Mucosa of descending colon (tissue), 3 donors: ENCODE results near the gene TPSG1. TPM values are rescaled to one million over a fixed set of nuclear protein-coding genes. Genes with fewer than 3 reads are reported as not detected.
A peak's percentile ranks its signal among the peaks of the same experiment; 100 is the strongest.
"Not testable (repeated sequence)": the region's sequence is repeated elsewhere in the genome, so short reads cannot be mapped to it uniquely, and the experiment has no call there.

ENCODE experiments used
- ATAC-seq: fragments of 200-7000 bp; cut with Tn5 transposase; one replicate; pipeline ENCODE4 v1.9.1; 2020; ENCODE audit warnings: mild to moderate bottlenecking, moderate library complexity
- DNase-seq, 3 donors: peaks; one replicate each; pipeline ENCODE4 v3.0.0-alpha.2; 2020
- H3K36me3 ChIP-seq: fragments of 200-600 bp; one replicate; pipeline ENCODE4 v1.8.0; 2021; ENCODE audit warnings: low read depth, mild to moderate bottlenecking
- H3K4me1 ChIP-seq: fragments of 200-600 bp; one replicate; pipeline ENCODE4 v1.8.0; 2021; ENCODE audit warnings: low read depth, mild to moderate bottlenecking
- H3K4me3 ChIP-seq: fragments of 200-600 bp; one replicate; pipeline ENCODE4 v1.8.0; 2021; ENCODE audit warnings: mild to moderate bottlenecking
- H3K9me3 ChIP-seq: fragments of 200-600 bp; one replicate; pipeline ENCODE4 v1.8.0; 2021; ENCODE audit warnings: mild to moderate bottlenecking
- intact Hi-C, 2 donors: fragments of 100-400 bp; cut with DNase I in 1 of 2; cut with micrococcal nuclease in 1 of 2; formaldehyde crosslinking; loops; one replicate each; pipeline versions ENCODE4 v1.11.0 to v1.11.1; 2022; cut with DNase I, micrococcal nuclease
- total RNA-seq, 3 donors: library from RNA; stranded (reverse); fragmentation: NEBNext Ultra II Directional in 2 of 3; extraction: Animal tissue kit (Norgen Biotek cat#: 25700) in 2 of 3; gene quantifications; one replicate each; pipeline versions ENCODE4 v1.2.1 to v1.2.4, GENCODE V29; 2021 to 2023
- TF ChIP-seq, protein P1 (sequence below): fragments of 200-600 bp; IDR thresholded peaks from one replicate; pipeline ENCODE4 v1.8.0; 2022; ENCODE audit warnings: antibody characterized with exemption, mild to moderate bottlenecking
- donor health status: DM: no; HTN: no; CAD: no; lungs with moderate emphysema.
- donor health status: DM: no; HTN: no; CAD: no.
- donor health status: DM: no; HTN: yes; CAD: no.

Gene TPSG1
- total RNA-seq, 3 donors from 2014 or later, result 23.3 to 61.3 (median 53.7) TPM

DNA sequence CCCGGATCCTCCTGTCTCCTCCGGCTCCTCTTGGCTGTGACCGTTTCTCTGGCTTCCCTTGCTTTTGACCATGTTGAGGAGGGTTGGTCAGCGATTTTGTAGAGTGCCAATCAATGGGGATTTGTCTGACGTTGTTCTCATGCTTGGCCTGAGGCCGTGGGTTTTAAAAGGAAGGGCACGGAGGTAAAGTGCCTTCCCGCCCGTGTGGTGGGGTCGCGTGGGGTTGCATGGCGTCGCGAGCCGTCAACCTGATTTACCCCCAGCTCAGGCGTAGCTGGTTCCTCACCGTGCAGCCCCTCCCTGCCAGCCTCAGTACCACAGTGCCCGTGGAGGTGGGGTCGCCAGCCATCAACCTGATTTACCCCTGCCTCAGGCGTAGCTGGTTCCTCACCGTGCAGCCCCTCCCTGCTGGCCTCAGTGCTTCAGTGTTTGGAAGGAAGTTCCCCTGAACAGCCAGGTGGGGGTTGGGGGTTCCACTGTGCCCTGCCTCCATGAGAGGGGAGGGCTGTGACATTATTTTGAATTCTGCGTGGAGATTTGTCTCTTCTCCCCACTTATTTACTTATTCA is 20.5 kb upstream of the TPSG1 start:
- TF ChIP-seq, protein P1, sequence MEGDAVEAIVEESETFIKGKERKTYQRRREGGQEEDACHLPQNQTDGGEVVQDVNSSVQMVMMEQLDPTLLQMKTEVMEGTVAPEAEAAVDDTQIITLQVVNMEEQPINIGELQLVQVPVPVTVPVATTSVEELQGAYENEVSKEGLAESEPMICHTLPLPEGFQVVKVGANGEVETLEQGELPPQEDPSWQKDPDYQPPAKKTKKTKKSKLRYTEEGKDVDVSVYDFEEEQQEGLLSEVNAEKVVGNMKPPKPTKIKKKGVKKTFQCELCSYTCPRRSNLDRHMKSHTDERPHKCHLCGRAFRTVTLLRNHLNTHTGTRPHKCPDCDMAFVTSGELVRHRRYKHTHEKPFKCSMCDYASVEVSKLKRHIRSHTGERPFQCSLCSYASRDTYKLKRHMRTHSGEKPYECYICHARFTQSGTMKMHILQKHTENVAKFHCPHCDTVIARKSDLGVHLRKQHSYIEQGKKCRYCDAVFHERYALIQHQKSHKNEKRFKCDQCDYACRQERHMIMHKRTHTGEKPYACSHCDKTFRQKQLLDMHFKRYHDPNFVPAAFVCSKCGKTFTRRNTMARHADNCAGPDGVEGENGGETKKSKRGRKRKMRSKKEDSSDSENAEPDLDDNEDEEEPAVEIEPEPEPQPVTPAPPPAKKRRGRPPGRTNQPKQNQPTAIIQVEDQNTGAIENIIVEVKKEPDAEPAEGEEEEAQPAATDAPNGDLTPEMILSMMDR, result no peak
- Histone ChIP-seq H3K4me3 (no peak overlapping the region), H3K4me1 (no peaks in the 10 kb centered on the region), H3K36me3 (no peaks in the 10 kb centered on the region), H3K9me3 (no peaks in the 10 kb centered on the region)
- no peak for ATAC-seq
- peak in 1 of 3 donors; percentile 19 for DNase-seq
- intact Hi-C loops, result no loop called here

DNA sequence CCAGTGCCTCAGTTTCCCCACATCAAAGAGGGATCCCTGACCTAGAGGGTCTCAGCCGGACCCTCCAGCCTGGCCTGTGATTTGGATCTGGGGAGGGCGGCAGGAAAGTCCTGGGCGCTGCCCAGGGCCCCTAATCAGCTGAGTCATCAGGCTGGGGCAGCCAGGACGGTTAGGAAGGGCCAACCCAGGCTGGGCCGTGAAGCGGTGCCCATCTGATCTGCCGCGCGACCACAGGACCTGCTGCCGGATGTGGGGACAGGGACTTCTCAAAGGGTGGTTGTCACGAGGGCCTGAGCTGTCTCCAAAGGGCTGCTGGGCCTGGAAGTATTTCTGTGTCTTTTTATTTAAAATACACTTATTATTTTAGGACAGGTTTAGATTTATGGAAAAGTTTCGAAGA is 19.8 kb upstream of the TPSG1 start:
- TF ChIP-seq, protein P1, result no peak
- Histone ChIP-seq H3K9me3 (no peaks in the 10 kb centered on the region), H3K36me3 (no peaks in the 10 kb centered on the region), H3K4me3 (no peak overlapping the region), H3K4me1 (no peaks in the 10 kb centered on the region)
- DNase-seq (peak in 1 of 3 donors; percentile 48), ATAC-seq (peak; percentile 21)
- intact Hi-C loops, result no loop called here

DNA sequence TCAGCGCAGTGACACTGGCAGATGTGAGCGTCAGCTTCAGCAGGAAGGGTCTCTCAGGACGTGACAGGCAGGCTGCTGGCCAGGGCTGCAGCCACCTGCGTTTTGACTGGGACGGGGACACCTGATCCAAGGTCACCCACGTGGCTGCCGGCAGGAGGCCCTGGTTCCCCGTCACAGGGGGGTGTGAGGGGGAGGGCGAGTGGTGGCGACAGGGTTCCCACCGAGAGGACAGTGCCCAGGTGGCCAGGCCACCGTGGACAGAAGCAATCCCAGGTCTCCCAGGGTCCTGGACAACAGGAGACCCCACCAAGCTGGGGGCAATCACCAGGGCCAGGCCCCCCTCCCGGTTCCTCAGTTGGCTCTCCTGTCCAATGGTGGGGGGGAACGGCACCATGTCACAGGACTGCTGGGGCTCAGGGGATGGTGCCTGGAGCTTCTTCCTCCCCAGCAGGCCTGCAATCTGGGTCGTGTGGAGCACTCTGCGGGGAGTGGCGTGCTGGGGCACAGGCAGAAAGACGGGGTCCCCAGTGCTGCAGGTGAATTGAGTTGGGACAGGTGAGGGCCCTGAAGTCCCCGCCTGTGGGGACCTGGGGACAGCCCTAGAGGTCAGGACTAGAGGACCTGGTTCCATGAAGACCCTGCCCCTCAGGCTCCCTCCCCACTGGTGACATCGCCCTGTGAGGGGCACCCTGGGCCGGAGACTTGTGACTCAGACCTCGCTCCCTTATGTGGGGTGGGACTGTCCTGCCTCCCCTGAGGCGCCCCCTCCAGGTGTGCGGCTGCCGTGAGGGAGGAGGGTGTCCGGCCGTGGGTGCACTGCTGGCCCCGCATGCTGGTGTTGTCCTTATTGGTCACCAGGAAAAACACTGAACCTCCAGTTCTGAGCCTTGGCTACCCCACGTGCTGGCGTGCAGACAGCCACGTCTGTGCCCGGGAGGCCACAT is 19.1 kb upstream of the TPSG1 start:
- not testable (repeated sequence) for ATAC-seq
- peak in 1 of 3 donors; percentile 30 for DNase-seq

DNA sequence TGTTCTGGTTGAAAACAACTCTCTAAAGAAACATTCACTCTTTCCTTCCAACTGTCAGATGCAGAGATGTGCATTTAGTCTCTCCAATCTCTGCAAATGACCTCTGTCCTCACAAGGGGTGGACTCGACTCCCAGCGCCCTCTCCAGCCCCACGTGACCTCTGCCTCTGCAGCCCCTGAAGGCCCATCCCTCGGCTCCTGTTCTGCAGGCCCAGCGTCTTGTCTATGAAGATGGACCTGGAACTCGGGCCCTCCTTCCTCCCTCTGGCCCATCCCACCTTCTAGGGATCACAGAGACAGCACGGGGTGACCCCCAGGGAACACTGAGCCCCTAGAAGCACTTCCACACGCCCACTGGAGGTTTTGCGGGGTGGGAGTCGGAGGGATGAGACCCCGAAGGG is 18.3 kb upstream of the TPSG1 start:
- ATAC-seq, H3K4me1 ChIP-seq, DNase-seq, H3K4me3 ChIP-seq, intact Hi-C loops, H3K36me3 ChIP-seq, H3K9me3 ChIP-seq: not testable (repeated sequence)

More for the DNA sequence above, 19.1 kb upstream of the TPSG1 start:
- H3K9me3 ChIP-seq, H3K4me3 ChIP-seq, H3K36me3 ChIP-seq, H3K4me1 ChIP-seq, intact Hi-C loops: not testable (repeated sequence)

DNA sequence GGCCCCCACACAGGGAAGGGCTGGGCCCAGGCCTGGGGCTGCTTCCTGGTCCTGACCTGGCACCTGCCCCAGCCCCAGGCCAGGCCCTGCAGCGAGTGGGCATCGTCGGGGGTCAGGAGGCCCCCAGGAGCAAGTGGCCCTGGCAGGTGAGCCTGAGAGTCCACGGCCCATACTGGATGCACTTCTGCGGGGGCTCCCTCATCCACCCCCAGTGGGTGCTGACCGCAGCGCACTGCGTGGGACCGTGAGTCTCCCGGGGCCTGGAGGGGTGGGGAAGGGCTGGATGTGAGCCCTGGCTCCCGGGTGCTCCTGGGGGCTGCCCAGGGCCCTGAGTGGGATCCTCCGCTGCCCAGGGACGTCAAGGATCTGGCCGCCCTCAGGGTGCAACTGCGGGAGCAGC is 16.0 kb upstream of the TPSG1 start:
- H3K36me3 ChIP-seq, ATAC-seq, H3K4me3 ChIP-seq, H3K9me3 ChIP-seq, H3K4me1 ChIP-seq, DNase-seq, intact Hi-C loops: not testable (repeated sequence)

DNA sequence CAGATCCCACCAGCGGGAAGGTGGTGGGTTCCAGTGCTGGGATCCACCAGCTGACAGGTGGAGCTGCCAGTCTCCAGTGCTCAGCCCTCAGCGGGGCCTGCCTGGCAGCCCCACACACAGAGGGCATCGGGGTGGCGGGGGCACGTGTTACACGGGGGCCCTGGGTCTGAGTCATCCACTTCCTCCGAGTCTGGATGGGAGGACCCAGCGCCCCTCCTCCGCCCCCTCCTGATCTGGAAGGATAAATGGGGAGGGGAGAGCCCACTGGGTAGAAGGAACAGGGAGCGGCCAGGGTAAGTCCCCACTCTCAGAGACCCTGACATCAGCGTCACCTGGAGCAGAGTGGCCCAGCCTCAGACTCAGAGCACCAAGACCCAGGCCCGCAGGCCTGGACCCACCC is 15.4 kb upstream of the TPSG1 start, which contains the start of gene TPSAB1:
TPSAB1 (plus strand) TSS at position 270 of the 400 bp plus-strand sequence. CDS start 234 bp downstream, outside the sequence.
- H3K36me3 ChIP-seq, H3K4me3 ChIP-seq, H3K4me1 ChIP-seq, H3K9me3 ChIP-seq, intact Hi-C loops, ATAC-seq: not testable (repeated sequence)
- peak in 1 of 3 donors; percentile 53 for DNase-seq

DNA sequence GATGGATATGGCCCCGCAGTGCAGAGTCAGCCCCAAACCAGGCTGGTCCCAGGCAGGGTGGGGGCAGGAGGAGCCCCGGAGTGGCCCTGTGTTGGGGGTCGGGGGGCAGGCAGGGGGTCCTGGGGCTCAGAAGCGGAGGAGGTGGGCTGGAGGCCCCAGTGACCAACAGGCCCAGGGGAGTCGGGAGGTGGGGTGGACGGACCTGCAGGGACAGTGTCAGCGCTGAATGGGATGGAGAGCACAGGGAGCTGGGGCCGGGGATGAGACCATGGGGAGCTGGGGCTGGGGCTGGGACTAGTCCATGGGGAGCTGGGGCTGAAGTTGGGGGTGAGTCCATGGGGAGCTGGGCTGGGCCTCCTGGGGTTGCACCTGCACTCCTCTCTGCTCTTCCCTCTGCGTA is 14.5 kb upstream of the TPSG1 start:
- ATAC-seq, H3K9me3 ChIP-seq, H3K4me1 ChIP-seq, intact Hi-C loops, H3K36me3 ChIP-seq, H3K4me3 ChIP-seq: not testable (repeated sequence)
- DNase-seq, result peak in 1 of 3 donors; percentile 38

DNA sequence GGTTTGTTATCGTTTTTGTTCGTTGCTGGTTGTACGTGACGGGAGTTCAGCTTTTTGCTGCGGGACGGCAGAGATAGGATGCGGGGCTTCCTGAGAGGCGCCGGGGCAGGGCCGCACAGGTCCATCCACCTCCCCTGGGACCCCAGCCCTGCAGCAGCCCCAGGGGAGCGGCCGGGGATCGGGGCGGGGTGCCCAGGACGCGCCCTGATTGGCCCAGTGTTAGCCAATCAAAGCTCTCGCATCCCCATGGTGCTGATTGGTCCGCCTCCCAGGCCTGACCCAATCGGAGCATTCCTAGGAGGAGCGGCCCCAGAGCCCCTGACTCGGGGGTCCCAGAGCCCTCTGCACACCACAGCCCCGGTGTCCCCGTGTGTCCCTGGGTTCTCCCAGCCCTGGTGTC is 13.8 kb upstream of the TPSG1 start:
- H3K4me3 ChIP-seq, H3K36me3 ChIP-seq, intact Hi-C loops, H3K9me3 ChIP-seq, H3K4me1 ChIP-seq, DNase-seq, ATAC-seq: not testable (repeated sequence)
